Epidermal melanocyte (primary cell): ENCODE data around the gene CHMP2A.
A peak's percentile ranks its signal among the peaks of the same experiment; 100 is the strongest.

Experiments used
- DNase-seq: peaks from one replicate; pipeline ENCODE4 v3.0.0; 2011; ENCODE audit warnings: low spot score; ENCODE audit not compliant: insufficient read length

CHMP2A gene

GRCh38 chr19:58570770-58571574 lies 16.1 kb upstream of the CHMP2A start:
- no peak for DNase-seq

- DNase-seq: no peak
Measured at GRCh38 chr19:58569943-58570670, 15.2 kb upstream of the CHMP2A start.

GRCh38 chr19:58569191-58569942 lies 14.5 kb upstream of the CHMP2A start:
- DNase-seq: no peak

- no peak for DNase-seq
Measured at GRCh38 chr19:58568453-58569130, 13.7 kb upstream of the CHMP2A start.

GRCh38 chr19:58566989-58567388 lies 12.1 kb upstream of the CHMP2A start:
- no peak for DNase-seq

GRCh38 chr19:58563823-58564222 lies 8.9 kb upstream of the CHMP2A start:
- no peak for DNase-seq

- no peak for DNase-seq
Measured at GRCh38 chr19:58563034-58563573, 8.2 kb upstream of the CHMP2A start.

- no peak for DNase-seq
Measured at GRCh38 chr19:58562122-58563033, 7.5 kb upstream of the CHMP2A start.

GRCh38 chr19:58561373-58562121 lies 6.6 kb upstream of the CHMP2A start:
- no peak for DNase-seq

- DNase-seq: no peak
Measured at GRCh38 chr19:58560921-58561320, 6.0 kb upstream of the CHMP2A start.

GRCh38 chr19:58560007-58560887 lies 5.3 kb upstream of the CHMP2A start:
- no peak for DNase-seq

- DNase-seq: peak; percentile 99
Measured at GRCh38 chr19:58559275-58560006, 4.5 kb upstream of the CHMP2A start.

- DNase-seq: peak; percentile 95
Measured at GRCh38 chr19:58558623-58559274, 3.8 kb upstream of the CHMP2A start.

- no peak for DNase-seq
Measured at GRCh38 chr19:58558066-58558622, 3.2 kb upstream of the CHMP2A start, which contains the start of gene UBE2M. UBE2M (minus strand) TSS chr19:58558611; CDS start chr19:58558381, 230 bp downstream.

GRCh38 chr19:58557221-58558065 lies 2.5 kb upstream of the CHMP2A start:
- DNase-seq: no peak
